ENCODE results near the gene SRPK2.
A peak's percentile ranks its signal among the peaks of the same experiment; 100 is the strongest.

SRPK2 gene

GRCh38 chr7:105188201-105188600 lies 200.5 kb downstream of the SRPK2 start:
- no peak for DNase-seq (ENCODE audit: low spot score)
- no peak for TF ChIP-seq CTCF (IDR thresholded peaks at IDR 0.05; ENCODE audit: borderline replicate concordance, control extremely low read depth, extremely low read depth, insufficient read depth, missing control alignments)
- in situ Hi-C loops (cut with MboI; ENCODE audit: low sequenced_read_pairs, unreplicated experiment): no loop called here

GRCh38 chr7:105187302-105188169 lies 201.2 kb downstream of the SRPK2 start:
- DNase-seq (ENCODE audit: low spot score): peak; percentile 47
- no peak for TF ChIP-seq CTCF (IDR thresholded peaks at IDR 0.05; ENCODE audit: borderline replicate concordance, control extremely low read depth, extremely low read depth, insufficient read depth, missing control alignments)
- in situ Hi-C loops (cut with MboI; ENCODE audit: low sequenced_read_pairs, unreplicated experiment): no loop called here

GRCh38 chr7:105185290-105186010 lies 203.3 kb downstream of the SRPK2 start:
- in situ Hi-C loops (cut with MboI; ENCODE audit: low sequenced_read_pairs, unreplicated experiment): no loop called here
- DNase-seq (ENCODE audit: low spot score): no peak
- TF ChIP-seq CTCF (IDR thresholded peaks at IDR 0.05; ENCODE audit: borderline replicate concordance, control extremely low read depth, extremely low read depth, insufficient read depth, missing control alignments): no peak

- no peak for TF ChIP-seq CTCF (IDR thresholded peaks at IDR 0.05; ENCODE audit: borderline replicate concordance, control extremely low read depth, extremely low read depth, insufficient read depth, missing control alignments)
- in situ Hi-C loops (cut with MboI; ENCODE audit: low sequenced_read_pairs, unreplicated experiment): no loop called here
- no peak for DNase-seq (ENCODE audit: low spot score)
These were observed 208.7 kb downstream of the SRPK2 start for GRCh38 chr7:105180002-105180401.

GRCh38 chr7:105178928-105179541 lies 209.7 kb downstream of the SRPK2 start:
- in situ Hi-C loops (cut with MboI; ENCODE audit: low sequenced_read_pairs, unreplicated experiment): no loop called here
- DNase-seq (ENCODE audit: low spot score): no peak
- no peak for TF ChIP-seq CTCF (IDR thresholded peaks at IDR 0.05; ENCODE audit: borderline replicate concordance, control extremely low read depth, extremely low read depth, insufficient read depth, missing control alignments)

GRCh38 chr7:105178177-105178576 lies 210.5 kb downstream of the SRPK2 start:
- in situ Hi-C loops (cut with MboI; ENCODE audit: low sequenced_read_pairs, unreplicated experiment): no loop called here
- no peak for TF ChIP-seq CTCF (IDR thresholded peaks at IDR 0.05; ENCODE audit: borderline replicate concordance, control extremely low read depth, extremely low read depth, insufficient read depth, missing control alignments)
- no peak for DNase-seq (ENCODE audit: low spot score)
